Stimulated activated CD8-positive, alpha-beta memory T cell treated with anti-CD3 and anti-CD28 coated beads, Interleukin-12 subunit alpha, Interleukin-12 subunit beta, amount 100 ng/mL, for 1 hour (primary cell): ENCODE measurements around the gene CSNK2A1.
"Not testable (repeated sequence)": the region's sequence is repeated elsewhere in the genome, so short reads cannot be mapped to it uniquely, and the experiment has no call there.

Experiments used
- DNase-seq: peaks from one replicate; pipeline ENCODE4 v3.0.0-alpha.2; 2020; ENCODE audit warnings: low read depth

CSNK2A1 gene

GRCh38 chr20:454951-455350 is 88.6 kb downstream of the CSNK2A1 start:
- DNase-seq, result no peak

GRCh38 chr20:452021-452420 is 91.6 kb downstream of the CSNK2A1 start:
- DNase-seq, result not testable (repeated sequence)

- no peak for DNase-seq
Observed at GRCh38 chr20:445514-446336, 97.9 kb downstream of the CSNK2A1 start.

GRCh38 chr20:444862-445426 is 98.6 kb downstream of the CSNK2A1 start:
- no peak for DNase-seq

DNA sequence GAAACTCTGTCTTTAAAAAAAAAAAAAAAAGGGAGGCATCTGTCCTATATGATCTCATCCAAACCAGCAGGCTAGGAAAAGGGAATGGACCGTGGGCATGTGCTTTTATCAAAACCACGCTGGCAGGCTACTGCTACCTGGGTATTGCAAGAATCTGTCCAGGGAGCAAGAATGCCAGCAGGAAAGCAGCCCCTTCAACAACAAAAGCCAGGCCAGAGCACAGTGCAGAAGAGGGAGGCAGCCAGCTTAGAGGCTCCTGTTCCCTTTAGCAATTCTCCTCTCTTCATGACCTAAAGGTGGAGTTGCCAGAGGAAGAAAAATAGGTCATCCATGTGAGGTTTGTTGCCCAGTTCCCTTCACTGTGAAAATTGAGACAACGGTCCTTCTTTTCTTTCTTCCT is 99.5 kb downstream of the CSNK2A1 start:
- no peak for DNase-seq

- DNase-seq, result no peak
Observed at GRCh38 chr20:443223-443775, 100.3 kb downstream of the CSNK2A1 start.

- DNase-seq, result no peak
Observed at GRCh38 chr20:440636-441035, 103.0 kb downstream of the CSNK2A1 start.

DNA sequence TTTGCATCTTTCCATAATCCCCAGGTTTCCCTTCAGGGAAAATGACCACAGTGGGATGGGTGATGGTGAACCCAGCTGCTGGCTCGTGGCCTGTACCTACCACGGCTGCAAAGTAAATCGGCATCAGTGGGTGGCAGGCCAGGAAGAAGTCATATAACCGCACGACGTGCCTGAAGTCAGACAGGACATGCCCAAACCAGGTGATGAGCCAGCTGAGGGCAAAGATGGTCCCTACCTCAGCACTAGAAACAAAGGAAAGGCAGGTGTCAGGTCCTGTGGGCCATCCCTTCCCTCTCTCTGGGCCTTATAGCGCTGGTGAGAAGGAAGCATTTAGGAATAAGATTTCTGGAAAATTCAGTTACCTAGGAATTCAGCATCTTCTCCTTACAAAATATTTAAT is 103.4 kb downstream of the CSNK2A1 start:
- no peak for DNase-seq

DNA sequence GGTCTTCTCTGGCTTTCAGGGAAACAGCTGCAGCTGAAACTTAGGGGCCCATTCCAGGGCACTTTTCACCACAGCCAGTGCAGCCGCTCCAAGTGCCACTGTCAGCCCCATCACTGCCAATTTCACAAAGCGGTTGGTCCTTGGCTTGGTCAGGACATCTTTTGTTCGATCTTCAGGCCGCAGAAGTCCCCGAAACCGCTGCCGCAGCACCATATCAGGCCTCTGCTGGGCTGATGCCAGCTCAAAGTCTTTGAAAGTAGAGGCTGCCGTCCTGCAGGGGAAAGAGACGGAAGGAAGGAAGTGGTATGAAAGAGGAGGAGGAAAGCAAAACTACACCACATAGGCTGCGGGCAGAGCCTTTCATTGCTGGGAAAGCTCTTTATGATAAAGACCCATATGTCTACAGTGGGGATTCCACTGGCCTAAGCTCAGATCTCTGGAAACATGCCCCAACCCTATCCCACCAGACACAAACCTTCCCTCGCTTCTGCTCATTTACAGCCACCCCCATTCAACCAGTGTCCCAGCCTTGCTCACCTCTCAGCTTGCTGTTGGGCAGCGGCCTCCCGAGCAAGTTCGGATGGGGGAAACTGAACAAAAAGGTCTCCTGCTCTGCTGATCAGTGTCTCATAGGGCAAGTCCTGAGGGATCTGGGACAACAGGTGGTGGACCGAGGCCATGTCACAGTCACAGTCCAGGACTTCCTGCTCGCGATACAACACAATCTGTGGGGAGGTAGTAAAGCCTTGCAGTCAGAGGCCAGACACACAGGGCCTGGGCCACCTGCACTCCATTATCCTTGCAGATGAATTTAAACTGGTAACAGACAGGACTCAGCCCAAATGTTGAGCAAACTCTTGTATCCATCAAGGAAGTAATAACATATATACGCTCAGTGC is 104.8 kb downstream of the CSNK2A1 start:
- peak; percentile 38 for DNase-seq

DNA sequence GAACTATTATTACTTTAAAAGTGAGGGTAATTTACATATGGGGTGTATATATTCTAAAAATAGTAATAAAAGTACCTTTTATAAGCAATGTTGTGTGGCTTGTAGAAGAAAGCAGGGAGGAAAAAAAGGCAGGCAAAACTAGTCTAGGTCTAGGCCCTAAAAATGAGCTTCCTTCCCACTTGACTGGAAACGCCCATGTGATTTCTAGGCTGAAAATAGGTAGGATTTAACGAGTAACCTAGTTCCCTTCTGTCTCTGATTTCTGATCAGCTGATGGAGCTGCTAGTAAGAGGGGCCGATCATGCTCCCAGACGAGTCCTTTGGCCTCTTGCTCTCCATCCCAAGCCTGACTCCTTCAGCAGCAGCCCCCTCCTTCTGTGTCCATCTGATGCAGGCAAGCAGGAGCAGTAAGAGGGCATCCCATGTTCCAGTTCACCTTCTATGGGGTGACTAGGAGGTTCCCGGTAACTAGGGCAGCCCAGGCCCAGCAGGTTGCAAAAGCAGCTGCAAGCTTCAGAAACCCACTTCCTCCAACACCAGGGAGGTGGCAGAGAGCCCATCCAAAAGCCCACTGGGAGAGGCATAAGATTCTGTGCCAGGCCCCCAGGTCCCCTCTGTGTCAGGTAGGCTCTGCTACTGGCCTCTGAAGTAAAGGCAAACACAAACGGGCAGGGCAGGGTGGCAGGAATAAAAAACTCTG is 105.7 kb downstream of the CSNK2A1 start:
- no peak for DNase-seq

DNA sequence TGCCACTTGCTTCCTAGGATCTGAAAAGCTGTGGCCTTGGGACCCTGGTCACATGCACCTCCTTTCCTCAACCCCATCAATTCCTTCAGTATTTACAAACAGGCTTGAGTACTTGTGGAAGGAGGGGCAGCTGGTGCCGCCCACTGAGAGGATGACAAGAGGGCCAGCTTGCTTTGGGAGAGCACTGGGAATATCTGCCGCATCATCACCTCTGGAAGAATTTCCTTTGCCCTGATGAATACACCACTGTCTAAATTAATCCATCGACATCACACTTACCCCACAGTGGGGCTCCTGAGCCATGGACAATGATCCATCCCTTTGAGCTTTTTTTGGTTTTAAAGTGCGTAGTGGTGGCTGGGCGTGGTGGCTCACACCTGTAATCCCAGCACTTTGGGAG is 107.1 kb downstream of the CSNK2A1 start:
- DNase-seq, result no peak

- DNase-seq, result no peak
Observed at GRCh38 chr20:435558-435957, 108.0 kb downstream of the CSNK2A1 start.

- no peak for DNase-seq
Observed at GRCh38 chr20:434661-435419, 108.8 kb downstream of the CSNK2A1 start.

DNA sequence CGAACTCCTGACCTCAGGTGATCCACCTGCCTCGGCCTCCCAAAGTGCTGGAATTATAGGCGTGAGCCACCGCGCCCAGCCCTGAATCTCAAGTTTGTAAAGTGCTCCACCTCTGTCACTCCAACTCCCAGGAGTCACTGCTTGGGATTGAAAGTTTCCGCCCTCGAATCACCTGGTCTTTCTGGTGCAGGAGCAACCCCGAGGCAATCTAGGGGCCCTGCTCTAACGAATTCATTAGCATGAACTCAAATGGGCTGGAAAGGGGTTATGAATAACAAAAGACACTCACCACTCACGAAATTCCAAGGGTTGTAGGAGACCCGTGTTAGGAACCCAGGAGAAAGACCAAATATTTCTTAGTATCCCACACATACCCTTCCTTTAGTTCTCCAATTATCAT is 109.4 kb downstream of the CSNK2A1 start:
- DNase-seq, result no peak

GRCh38 chr20:433300-433975 is 110.2 kb downstream of the CSNK2A1 start:
- DNase-seq, result peak; percentile 33

DNA sequence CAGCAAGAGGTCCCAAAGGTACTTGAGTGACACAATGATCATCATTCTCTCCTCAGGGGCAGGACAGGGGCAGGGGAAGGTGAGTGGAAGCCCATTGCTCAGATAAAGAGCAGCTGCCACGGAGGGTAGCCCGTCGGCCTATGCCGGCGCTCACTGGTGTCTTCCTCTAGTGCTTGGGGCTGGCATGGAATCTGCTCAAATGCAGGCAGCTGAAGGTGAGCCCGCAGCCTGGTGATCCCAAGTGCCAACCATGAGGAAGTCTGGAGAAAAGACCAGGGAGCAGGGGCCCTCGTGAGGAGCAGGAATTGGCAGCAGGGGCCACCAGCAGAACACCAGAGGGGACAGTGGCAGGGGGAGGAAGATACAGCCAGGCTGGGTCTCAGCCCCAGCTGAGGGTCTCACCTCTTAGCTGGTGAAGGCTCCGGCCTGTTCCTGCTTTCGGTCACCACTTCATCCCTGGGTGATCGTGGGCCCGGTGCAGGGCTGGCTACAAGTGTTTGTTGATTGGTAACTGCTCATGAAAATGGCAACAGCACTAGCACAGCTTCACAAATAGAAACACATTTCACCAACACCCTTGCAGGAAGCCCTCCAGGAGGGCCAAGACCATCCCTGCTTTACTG is 110.8 kb downstream of the CSNK2A1 start:
- DNase-seq, result no peak

DNA sequence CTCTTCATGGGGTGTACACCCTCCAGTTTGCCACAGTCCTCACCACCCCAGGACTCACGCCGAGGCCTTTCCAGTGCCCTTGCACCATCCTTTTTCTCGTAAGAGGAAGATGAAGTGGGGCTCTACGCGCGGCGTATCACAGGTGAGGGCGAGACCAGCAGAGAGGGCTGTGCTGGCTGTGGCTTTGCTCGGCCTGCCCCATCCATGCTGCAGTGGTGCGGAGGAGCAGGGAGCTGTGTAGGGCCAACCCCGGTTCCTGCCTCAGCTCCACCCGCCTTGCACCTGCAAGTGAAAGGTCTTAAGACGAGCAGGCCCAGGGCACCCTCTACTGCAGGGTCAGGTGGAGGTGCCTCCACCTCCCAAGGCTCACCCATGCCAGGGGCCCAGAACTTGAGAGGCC is 111.4 kb downstream of the CSNK2A1 start:
- DNase-seq, result no peak

DNA sequence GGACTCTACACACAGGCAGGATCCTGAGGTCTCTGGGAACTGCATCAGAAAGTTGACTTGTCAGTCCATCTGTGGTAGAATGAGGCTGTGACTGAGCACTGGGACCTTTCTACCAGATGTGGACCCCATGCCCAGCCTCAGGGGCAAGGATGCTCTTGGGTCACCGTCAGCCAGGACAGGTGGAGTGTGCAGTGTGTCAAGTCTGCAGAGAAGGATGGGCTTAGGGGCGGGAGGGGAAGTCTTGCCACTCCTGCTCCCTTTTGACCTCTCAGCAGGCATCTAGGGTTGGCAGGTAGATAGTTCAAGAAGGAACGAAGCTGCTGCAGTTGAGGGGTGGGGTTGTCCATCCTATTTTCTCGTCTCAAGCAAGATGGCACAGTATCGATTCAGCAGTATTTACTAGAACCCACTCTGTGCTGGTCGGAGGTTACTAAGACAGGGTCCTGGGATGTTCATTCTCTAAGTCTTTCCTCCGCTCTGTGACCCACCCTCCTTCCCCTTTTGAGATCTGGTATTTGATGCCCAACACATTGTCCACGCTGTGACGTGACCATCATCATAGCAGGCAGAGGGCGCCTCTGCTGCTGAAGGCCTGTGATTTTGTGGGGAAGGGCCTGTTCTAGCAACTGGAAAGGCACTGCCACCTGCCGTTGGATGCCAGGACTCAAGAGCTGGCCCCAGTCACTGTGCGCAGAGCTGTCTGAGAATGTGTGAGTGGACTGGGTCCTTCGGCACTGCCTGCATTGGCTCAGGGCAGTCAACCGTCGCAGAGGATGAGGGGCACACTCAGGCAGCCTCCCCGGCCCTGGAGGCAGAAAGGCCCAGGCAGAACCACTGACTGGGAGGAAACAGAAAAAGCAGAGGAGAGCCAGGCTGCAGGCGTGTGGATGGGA is 112.3 kb downstream of the CSNK2A1 start:
- DNase-seq, result no peak
